NCI-H2081 treated with DMSO at 0.1 percent for 48 hours (cell line): ENCODE data around the gene TAOK3.
A peak's percentile ranks its signal among the peaks of the same experiment; 100 is the strongest.
"Not testable (repeated sequence)": the region's sequence is repeated elsewhere in the genome, so short reads cannot be mapped to it uniquely, and the experiment has no call there.

Experiments
- DNase-seq: peaks from one replicate; lab custom pipeline; 2025; lab: John Stamatoyannopoulos, UW

TAOK3 gene

GRCh38 chr12:118135788-118136558, 236.7 kb downstream of the TAOK3 start, which contains the start of gene PEBP1:
Gene PEBP1 (plus strand): TSS chr12:118136124. CDS start chr12:118136210, 86 bp downstream.
- peak; percentile 74 for DNase-seq

DNA sequence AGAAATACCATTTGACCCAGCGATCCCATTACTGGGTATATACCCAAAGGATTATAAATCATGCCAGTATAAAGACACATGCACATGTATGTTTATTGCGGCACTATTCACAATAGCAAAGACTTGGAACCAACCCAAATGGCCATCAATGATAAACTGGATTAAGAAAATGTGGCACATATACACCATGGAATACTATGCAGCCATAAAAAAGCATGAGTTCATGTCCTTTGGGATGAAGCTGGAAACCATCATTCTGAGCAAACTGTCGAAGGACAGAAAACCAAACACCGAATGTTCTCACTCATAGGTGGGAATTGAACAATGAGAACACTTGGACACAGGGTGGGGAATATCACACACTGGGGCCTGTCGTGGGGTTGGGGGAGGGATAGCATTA, 243.3 kb downstream of the TAOK3 start:
- DNase-seq = not testable (repeated sequence)

GRCh38 chr12:118127867-118128266, 244.8 kb downstream of the TAOK3 start:
- no peak for DNase-seq

DNA sequence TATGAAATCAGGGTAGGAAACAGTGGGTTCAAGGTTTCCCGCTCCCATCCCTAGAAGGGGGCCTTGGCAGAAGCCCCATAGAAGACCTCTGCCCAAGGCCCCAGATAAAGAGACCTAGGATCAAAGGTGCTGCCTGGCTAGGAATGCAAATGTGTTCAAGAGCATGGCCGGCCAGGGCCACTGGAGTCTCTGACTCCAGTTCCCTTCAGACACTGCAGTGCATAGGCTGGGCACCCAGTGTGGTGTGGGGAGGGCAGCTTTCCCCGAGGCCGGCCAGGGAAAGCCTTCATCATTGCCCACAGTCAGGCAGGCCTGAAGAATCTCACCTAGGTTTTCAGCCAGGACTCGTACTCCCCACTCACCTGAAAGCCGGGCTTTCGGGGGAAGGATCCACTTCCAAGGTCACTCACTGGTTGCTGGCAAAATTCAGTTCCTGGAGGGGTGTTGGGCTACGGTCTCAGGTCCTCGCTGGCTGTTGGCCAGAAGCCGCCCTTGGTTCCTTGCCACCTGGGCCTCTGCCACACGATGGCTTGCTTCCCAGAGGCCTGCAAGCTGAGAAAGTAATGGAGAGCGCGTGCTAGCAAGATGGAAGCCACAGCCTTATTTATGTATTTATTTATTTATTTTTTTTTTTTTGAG, 246.5 kb downstream of the TAOK3 start:
- no peak for DNase-seq

- no peak for DNase-seq
Observed at GRCh38 chr12:118125743-118126118, 247.0 kb downstream of the TAOK3 start.

GRCh38 chr12:118124333-118124874, 248.3 kb downstream of the TAOK3 start:
- no peak for DNase-seq

- no peak for DNase-seq
Observed at GRCh38 chr12:118122264-118122663, 250.4 kb downstream of the TAOK3 start.

DNA sequence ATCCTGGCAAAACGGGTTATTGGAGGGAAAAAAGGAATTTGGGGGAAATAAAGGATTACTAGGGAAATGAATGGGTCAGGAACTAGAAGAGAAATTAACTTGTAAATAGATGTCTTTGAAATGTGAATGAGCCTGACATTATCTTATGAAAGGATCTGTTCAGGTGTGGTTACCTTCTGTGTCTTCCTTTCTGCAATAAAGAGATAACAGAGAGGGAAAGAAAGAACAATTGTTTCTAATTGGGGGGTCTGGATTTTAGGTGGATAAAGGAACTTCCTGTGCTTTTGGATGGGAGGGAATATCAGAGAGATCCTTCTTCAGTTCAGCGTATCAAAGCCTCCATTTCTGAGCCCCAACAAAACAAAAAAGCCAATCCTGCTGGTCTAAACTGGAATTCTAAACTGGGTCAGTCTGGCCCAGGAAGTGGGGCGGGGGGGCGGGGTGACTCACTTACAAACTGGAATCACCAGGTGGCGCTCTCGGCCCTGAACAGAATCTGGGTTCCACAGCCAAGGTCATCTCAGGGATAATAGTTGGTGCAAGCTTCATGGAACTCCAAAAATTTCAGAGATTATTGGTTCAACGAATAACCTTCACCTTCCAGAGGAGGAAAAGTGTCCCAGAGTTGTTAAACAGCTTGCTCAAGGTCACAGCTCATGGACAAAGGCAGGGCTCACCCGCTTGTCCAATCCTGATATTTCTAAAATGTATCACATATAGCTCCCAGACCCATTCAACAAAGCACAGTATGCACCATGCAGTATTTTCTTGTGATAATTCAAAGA, 251.9 kb downstream of the TAOK3 start:
- no peak for DNase-seq

DNA sequence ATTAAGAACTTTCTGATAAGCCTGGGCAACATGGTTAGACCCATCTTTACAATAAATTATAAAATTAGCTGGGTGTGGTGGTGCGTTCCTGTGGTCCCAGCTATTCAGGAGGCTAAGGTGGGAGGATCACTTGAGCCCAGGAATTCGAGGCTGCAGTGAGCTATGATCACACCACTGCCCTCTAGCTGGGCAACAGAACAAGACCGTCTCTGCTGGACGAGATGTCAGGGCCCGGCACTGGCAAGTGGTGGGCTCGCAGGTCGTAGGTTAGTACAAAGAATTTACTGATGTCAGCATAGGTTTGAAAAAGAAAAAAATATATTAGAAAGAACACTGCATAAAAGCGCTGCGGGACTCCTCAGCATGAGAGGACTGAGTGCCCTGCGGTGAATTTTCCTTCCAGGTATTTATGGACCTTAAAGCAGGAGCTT, 253.2 kb downstream of the TAOK3 start:
- DNase-seq = no peak

DNA sequence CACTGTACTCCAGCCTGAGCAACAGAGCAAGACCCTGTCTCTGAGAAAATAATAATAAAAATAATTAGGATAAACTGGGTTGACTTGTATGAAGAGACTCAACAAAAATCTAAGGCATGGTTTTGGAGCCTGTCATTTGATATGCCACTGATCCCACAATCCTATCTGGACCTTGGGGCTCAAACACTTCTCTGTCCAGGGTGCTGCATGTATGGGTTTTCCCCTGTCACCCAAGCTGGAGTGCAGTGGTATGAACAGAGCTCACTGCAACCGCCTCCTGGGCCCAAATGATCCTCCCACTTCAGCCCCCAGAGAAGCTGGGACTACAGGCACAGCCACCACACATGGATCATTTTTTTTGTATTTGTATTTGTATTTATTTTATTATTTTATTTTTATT, 263.6 kb downstream of the TAOK3 start:
- no peak for DNase-seq

GRCh38 chr12:118107694-118108093, 265.0 kb downstream of the TAOK3 start:
- no peak for DNase-seq

DNA sequence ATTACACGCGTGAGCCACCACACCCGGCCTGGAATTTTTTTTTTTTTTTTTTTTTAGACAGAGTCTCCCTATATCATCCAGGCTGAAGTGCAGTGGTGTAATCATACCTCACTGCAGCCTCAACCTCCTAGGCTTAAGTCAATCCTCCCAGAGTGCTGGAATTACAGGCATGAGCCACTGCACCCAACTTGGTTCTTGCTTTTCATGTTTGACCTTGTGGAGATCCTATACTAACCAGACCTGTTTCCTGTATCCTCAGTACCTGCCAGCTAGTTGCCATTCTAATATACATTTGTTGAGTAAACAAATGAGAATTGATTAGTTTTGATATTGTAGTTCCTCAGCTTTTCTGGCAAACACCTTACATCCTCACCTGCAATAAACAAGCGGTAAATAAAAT, 265.7 kb downstream of the TAOK3 start:
- no peak for DNase-seq

GRCh38 chr12:118103601-118104382, 268.9 kb downstream of the TAOK3 start, which contains the start of gene VSIG10:
Gene VSIG10 (minus strand): TSS chr12:118104011. CDS start chr12:118103671, 340 bp downstream.
- no peak for DNase-seq

DNA sequence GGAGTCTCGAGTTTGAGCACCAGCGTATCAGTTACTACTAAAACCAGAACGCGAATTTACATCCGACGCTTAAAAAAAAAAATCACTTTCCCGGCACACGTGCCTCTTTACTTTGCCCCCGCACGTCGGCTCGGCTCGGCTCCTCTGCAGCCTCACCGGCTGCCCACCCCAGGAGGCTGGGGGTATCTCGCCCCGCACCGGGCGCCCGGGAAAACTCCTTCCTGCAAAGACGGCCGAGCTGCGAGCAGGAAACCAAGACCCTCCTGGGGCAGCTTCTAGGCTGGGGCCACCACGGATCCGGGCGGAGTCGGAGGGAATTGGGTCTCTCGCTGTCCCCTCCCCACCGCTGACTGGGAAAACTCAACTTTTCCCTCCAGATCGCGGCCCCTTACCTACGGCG, 269.5 kb downstream of the TAOK3 start:
- DNase-seq = no peak

DNA sequence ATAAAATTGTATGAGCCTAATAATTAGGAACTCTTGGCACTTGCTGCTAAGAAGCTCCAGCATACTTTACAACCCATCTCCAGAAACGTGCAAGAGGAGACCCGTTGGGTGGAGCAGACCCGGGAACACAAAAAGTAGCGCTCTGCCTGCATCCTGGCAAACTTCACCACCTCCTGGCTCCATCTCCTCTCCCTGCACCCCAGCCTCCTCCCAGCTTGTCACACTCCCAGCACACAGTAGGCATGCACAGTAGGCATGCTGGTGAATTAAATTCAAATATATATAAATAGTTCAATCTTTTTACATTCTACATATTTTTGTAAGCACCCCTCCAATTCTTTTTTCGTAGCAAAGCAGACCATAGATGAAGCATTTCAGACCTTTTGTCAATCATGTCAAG, 270.1 kb downstream of the TAOK3 start:
- DNase-seq = no peak

DNA sequence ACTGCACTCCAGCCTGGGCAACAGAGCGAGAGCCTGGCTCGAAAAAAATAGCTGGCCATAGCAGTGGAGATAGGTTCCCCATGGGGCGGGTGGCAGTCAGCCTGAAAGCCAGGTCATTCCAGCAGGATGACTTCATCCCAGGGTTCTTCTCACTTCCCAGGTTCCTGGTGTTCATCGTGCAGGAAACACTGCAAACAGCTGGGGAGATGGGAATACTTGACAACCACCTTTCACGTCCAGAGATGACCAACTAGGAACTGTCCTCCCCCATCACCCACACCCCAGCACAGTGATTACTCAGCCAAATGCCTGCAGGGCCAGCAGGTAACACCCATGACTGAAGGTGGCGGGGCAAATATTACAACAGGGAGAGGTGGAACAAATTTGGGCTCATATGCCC, 270.6 kb downstream of the TAOK3 start:
- DNase-seq = no peak

GRCh38 chr12:118101051-118101450, 271.7 kb downstream of the TAOK3 start:
- no peak for DNase-seq
